Measurements from ENCODE around the gene ALDH9A1.
"Not testable (repeated sequence)": the region's sequence is repeated elsewhere in the genome, so short reads cannot be mapped to it uniquely, and the experiment has no call there.

Gene ALDH9A1

GRCh38 chr1:165686121-165686970 is 12.0 kb downstream of the ALDH9A1 start:
- DNase-seq: no peak

- DNase-seq: no peak
Measured at GRCh38 chr1:165683848-165684485, 14.4 kb downstream of the ALDH9A1 start.

GRCh38 chr1:165680773-165681172 is 17.6 kb downstream of the ALDH9A1 start:
- DNase-seq: not testable (repeated sequence)

- DNase-seq: no peak
Measured at GRCh38 chr1:165680303-165680702, 18.1 kb downstream of the ALDH9A1 start.

GRCh38 chr1:165679282-165680036 is 18.9 kb downstream of the ALDH9A1 start:
- no peak for DNase-seq

- no peak for DNase-seq
Measured at GRCh38 chr1:165678509-165678908, 19.9 kb downstream of the ALDH9A1 start.

GRCh38 chr1:165675794-165676193 is 22.6 kb downstream of the ALDH9A1 start:
- no peak for DNase-seq

GRCh38 chr1:165674599-165674998 is 23.8 kb downstream of the ALDH9A1 start:
- no peak for DNase-seq

GRCh38 chr1:165671526-165671925 is 26.8 kb downstream of the ALDH9A1 start:
- no peak for DNase-seq

GRCh38 chr1:165668184-165668583 is 30.2 kb downstream of the ALDH9A1 start:
- no peak for DNase-seq

- DNase-seq: no peak
Measured at GRCh38 chr1:165666152-165666825, 32.1 kb downstream of the ALDH9A1 start.

GRCh38 chr1:165662186-165662585 is 36.2 kb downstream of the ALDH9A1 start:
- DNase-seq: no peak

GRCh38 chr1:165661703-165662102 is 36.7 kb downstream of the ALDH9A1 start:
- DNase-seq: no peak

GRCh38 chr1:165659581-165659895 is 38.8 kb downstream of the ALDH9A1 start:
- no peak for DNase-seq

- not testable (repeated sequence) for DNase-seq
Measured at GRCh38 chr1:165658766-165659580, 39.4 kb downstream of the ALDH9A1 start.

- no peak for DNase-seq
Measured at GRCh38 chr1:165650981-165651625, 47.3 kb downstream of the ALDH9A1 start.

GRCh38 chr1:165648919-165649572 is 49.3 kb downstream of the ALDH9A1 start:
- DNase-seq: no peak

GRCh38 chr1:165647970-165648369 is 50.4 kb downstream of the ALDH9A1 start:
- no peak for DNase-seq

- DNase-seq: no peak
Measured at GRCh38 chr1:165647517-165647916, 50.8 kb downstream of the ALDH9A1 start.

- no peak for DNase-seq
Measured at GRCh38 chr1:165645654-165646366, 52.6 kb downstream of the ALDH9A1 start.

Measured in activated CD8-positive, alpha-beta memory T cell treated with anti-CD3 and anti-CD28 coated beads, Interleukin-2, amount 50 U/mL, for 4 hours (primary cell).